ENCODE results near the gene PTPRF. TPM values are rescaled to one million over a fixed set of nuclear protein-coding genes. Genes with fewer than 3 reads are reported as not detected.

Gene PTPRF
- total and polyA plus RNA-seq, 12 donors, result 1.7 to 10.3 (median 4.5) TPM

DNA sequence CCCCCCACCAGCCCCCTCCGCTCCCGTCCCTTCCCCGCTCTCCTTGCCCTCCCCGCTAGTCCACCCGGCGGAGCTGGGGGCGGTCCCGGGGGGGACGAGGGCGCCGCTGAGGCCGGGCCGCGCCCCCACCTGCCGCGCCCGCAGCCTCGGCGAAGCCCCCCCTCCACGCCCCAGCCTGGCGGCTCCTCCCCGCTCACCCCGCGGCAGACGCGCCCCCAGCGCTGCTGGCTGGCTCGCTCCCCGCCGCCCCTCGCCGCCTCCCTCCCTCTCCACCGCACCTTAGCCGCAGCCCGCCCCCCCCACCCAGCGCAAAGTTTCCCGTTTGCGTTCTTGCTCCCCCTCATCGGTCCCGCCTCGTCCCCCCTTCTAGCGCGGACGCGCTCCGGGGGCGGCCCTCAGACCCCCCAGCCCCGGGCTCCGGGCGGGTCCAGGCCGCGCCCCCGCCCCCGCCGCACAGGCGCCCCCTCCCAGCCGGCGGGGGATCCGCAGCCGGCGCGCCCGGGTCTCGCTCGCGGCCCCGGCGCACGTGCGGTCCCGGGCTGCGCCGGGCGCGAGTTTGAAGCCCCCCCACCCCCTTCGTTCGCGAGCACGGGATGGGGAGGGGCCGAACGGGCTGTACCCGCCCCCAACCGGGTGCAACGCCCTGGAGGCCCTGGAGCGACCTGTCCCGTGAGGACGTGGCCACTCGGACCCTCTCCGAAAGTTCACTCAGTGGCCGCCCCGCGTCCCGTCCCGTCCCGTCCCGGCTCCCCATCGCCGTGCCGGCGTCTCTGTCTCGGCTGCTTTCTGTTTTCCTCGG is 623 bp downstream of the PTPRF start:
- DNase-seq (no peak), ATAC-seq (peak in 3 of 8 donors; percentile 8 to 30 (median 29))
- no peak overlapping the region for H3K27ac ChIP-seq
- no peaks in the 10 kb centered on the region for H3K9me3 ChIP-seq
- no peaks in the 10 kb centered on the region for H3K36me3 ChIP-seq
- intact Hi-C loops (cut with DNase I), result loop anchor here in 6 of 10 donors (5.0 to 10.0 kb wide), 6 partner anchors 113 to 516 kb away; partner anchors contain the start of genes KDM4A (in 4 of the 6) and ARTN (in 1 of the 6)
- H3K4me3 ChIP-seq, result peak overlapping the region in 9 of 10 donors; percentile 52 to 80 (median 64)
- WGBS, 2 donors, result 1% methylated on average over 58 to 102 of the region's 102 CpGs
- TF ChIP-seq, protein P1, sequence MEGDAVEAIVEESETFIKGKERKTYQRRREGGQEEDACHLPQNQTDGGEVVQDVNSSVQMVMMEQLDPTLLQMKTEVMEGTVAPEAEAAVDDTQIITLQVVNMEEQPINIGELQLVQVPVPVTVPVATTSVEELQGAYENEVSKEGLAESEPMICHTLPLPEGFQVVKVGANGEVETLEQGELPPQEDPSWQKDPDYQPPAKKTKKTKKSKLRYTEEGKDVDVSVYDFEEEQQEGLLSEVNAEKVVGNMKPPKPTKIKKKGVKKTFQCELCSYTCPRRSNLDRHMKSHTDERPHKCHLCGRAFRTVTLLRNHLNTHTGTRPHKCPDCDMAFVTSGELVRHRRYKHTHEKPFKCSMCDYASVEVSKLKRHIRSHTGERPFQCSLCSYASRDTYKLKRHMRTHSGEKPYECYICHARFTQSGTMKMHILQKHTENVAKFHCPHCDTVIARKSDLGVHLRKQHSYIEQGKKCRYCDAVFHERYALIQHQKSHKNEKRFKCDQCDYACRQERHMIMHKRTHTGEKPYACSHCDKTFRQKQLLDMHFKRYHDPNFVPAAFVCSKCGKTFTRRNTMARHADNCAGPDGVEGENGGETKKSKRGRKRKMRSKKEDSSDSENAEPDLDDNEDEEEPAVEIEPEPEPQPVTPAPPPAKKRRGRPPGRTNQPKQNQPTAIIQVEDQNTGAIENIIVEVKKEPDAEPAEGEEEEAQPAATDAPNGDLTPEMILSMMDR (IDR thresholded peaks at IDR 0.05), result no peak
- H3K27me3 ChIP-seq, result peaks cover 0 to 38% (median 6%) of the 10 kb centered on the region in 7 donors
- peaks cover 0 to 20% (median 11%) of the 10 kb centered on the region in 9 donors for H3K4me1 ChIP-seq

DNA sequence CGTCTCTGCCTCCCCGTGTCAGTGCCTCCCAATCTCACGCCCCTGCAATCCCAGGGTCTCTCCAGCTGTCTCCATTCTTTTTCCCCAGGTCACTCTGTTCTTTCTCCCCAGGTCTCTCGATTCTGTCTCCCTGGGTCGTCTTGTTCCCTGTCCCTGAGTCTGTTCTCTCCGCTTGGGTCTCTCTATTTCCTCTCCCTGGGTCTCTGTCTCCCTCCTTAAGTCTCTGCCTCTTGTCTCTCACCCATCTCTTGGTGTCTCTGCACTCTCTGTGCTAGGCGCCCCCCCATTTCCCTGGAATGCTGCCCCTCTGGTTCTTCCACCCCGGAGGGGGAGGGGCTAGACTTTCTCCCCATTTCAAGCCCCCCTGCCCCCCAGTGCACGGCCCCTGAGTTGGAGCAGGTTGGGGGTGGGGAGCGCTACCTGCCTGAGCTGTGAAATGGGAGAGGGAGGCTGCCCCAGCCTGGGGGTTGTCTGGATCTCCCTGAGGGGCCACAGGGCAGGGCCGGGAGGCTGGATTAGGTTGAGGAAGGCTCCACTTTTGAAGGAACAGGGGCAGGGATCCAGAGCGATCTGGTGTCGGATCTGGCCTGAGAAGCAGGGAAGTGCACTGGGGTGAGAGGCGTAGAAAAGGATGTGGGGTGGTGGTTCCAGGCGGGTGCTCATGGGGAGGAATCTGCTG is 1.4 kb downstream of the PTPRF start:
- no peak overlapping the region for H3K27ac ChIP-seq
- ATAC-seq, result no peak
- 34 to 47% methylated on average over 15 of the region's 15 CpGs for WGBS, 2 donors

DNA sequence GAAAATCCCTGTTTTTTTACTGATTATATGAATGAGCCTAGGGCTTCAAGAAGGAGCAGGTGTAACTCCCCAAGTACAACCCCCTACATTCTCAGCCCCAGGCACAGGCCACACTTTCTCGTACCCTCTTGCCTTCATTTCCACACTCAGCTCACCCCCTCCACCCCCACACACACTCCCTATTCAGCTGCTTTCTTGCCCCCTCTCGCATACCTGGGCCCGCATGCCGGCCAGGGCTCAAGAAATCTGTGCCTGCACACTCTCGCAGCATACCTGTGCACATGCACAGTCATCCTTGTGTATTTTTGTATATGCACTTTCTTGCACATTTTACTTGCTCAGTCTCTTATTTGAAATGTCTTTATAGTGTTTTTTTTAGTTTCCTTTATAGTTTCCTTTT is 2.0 kb downstream of the PTPRF start:
- no peak overlapping the region for H3K27ac ChIP-seq
- intact Hi-C loops (cut with DNase I), result loop anchor here in 6 of 10 donors (5.0 to 10.0 kb wide), 6 partner anchors 112 to 515 kb away; partner anchors contain the start of genes KDM4A (in 4 of the 6) and ARTN (in 1 of the 6)
- TF ChIP-seq, protein P1 (IDR thresholded peaks at IDR 0.05), result no peak
- peaks cover 0 to 20% (median 11%) of the 10 kb centered on the region in 9 donors for H3K4me1 ChIP-seq
- H3K4me3 ChIP-seq, result no peak overlapping the region
- H3K9me3 ChIP-seq, result no peaks in the 10 kb centered on the region
- WGBS, 2 donors, result 84 to 90% methylated on average over 5 of the region's 5 CpGs
- H3K27me3 ChIP-seq, result peaks cover 0 to 38% (median 6%) of the 10 kb centered on the region in 7 donors
- no peaks in the 10 kb centered on the region for H3K36me3 ChIP-seq
- ATAC-seq, result no peak
- DNase-seq, result no peak

More for the DNA sequence above, 1.4 kb downstream of the PTPRF start:
- peaks cover 0 to 38% (median 6%) of the 10 kb centered on the region in 7 donors for H3K27me3 ChIP-seq
- no peaks in the 10 kb centered on the region for H3K9me3 ChIP-seq
- TF ChIP-seq, protein P1 (IDR thresholded peaks at IDR 0.05), result no peak
- DNase-seq, result no peak
- H3K36me3 ChIP-seq, result no peaks in the 10 kb centered on the region
- H3K4me3 ChIP-seq, result peak overlapping the region in 9 of 10 donors; percentile 52 to 80 (median 64)
- intact Hi-C loops (cut with DNase I), result loop anchor here in 6 of 10 donors (5.0 to 10.0 kb wide), 6 partner anchors 113 to 515 kb away; partner anchors contain the start of genes KDM4A (in 4 of the 6) and ARTN (in 1 of the 6)
- H3K4me1 ChIP-seq, result peaks cover 0 to 20% (median 11%) of the 10 kb centered on the region in 9 donors

DNA sequence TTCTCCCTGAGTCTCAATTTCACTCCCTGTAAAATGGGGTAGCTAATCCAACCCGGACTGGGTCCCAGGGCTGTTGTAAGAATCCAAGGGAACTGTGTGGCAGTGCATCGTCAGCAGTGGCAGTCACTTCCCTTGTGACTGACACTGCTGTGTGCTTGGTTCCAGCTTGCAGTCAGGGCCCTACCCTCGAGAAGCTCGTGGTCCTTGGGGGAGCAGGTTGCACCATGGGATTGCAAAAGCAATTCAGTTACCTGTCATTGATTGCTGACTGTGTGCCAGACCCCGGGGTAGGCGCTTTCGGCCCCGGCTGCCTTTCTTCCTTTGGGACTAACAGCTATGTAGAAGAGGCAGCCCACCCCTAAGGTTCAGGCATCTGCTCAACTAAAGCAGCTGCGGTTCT is 2.9 kb downstream of the PTPRF start:
- peaks cover 0 to 38% (median 6%) of the 10 kb centered on the region in 7 donors for H3K27me3 ChIP-seq
- no peaks in the 10 kb centered on the region for H3K9me3 ChIP-seq
- H3K27ac ChIP-seq, result no peak overlapping the region
- H3K4me3 ChIP-seq, result no peak overlapping the region
- 76 to 79% methylated on average over 9 of the region's 9 CpGs for WGBS, 2 donors
- H3K4me1 ChIP-seq, result peaks cover 0 to 20% (median 11%) of the 10 kb centered on the region in 9 donors
- intact Hi-C loops (cut with DNase I), result loop anchor here in 6 of 10 donors (5.0 to 10.0 kb wide), 6 partner anchors 111 to 514 kb away; partner anchors contain the start of genes KDM4A (in 4 of the 6) and ARTN (in 1 of the 6)
- TF ChIP-seq, protein P1 (IDR thresholded peaks at IDR 0.05), result no peak
- no peak for ATAC-seq
- no peaks in the 10 kb centered on the region for H3K36me3 ChIP-seq
- DNase-seq, result no peak
